ENCODE data around the gene BYSL. TPM values are rescaled to one million over a fixed set of nuclear protein-coding genes. Genes with fewer than 3 reads are reported as not detected.

Gene BYSL, protein sequence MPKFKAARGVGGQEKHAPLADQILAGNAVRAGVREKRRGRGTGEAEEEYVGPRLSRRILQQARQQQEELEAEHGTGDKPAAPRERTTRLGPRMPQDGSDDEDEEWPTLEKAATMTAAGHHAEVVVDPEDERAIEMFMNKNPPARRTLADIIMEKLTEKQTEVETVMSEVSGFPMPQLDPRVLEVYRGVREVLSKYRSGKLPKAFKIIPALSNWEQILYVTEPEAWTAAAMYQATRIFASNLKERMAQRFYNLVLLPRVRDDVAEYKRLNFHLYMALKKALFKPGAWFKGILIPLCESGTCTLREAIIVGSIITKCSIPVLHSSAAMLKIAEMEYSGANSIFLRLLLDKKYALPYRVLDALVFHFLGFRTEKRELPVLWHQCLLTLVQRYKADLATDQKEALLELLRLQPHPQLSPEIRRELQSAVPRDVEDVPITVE
- 5.2 and 8.4 TPM in 2 replicates for total RNA-seq

DNA sequence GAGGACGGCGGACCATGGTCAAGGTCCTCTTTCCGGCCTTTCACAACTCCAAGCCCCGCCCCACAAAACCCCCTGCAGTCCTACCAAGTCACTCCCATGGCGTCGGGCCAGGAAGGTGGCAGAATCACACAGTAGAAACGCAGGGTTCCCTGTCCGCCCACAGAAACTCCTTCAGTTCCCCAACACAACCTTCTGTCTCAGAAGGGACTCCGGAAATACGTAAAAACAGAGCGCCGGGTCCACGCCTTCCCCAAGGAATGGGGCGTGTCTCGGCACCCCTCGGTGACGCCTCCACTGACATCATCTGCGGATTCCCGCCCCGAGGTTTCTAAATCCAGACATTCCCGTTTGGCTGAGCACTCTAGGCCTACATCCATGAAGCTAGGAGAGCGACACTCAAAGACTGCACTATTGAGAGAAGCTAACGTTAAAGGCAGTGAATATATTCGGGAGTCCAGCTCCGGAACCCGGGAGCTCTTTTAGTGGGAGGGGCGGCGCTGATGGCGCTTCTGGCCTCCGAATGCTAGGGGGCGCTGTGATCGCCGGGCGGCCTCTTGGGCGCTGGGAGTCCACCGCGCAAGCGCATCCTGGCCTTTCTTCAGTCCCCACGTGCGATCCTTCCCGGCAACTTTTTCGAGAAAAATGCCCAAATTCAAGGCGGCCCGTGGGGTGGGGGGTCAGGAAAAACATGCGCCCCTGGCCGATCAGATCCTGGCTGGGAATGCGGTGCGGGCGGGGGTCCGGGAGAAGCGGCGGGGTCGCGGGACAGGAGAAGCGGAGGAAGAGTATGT, at the start of gene BYSL, which contains the start of gene MED20:
BYSL (plus strand) TSS at position 579 of the 791 bp plus-strand sequence; CDS start at position 643, 64 bp downstream.
MED20 (minus strand) TSS at position 219 of the 791 bp plus-strand sequence; CDS start at position 98, 121 bp downstream.

DNA sequence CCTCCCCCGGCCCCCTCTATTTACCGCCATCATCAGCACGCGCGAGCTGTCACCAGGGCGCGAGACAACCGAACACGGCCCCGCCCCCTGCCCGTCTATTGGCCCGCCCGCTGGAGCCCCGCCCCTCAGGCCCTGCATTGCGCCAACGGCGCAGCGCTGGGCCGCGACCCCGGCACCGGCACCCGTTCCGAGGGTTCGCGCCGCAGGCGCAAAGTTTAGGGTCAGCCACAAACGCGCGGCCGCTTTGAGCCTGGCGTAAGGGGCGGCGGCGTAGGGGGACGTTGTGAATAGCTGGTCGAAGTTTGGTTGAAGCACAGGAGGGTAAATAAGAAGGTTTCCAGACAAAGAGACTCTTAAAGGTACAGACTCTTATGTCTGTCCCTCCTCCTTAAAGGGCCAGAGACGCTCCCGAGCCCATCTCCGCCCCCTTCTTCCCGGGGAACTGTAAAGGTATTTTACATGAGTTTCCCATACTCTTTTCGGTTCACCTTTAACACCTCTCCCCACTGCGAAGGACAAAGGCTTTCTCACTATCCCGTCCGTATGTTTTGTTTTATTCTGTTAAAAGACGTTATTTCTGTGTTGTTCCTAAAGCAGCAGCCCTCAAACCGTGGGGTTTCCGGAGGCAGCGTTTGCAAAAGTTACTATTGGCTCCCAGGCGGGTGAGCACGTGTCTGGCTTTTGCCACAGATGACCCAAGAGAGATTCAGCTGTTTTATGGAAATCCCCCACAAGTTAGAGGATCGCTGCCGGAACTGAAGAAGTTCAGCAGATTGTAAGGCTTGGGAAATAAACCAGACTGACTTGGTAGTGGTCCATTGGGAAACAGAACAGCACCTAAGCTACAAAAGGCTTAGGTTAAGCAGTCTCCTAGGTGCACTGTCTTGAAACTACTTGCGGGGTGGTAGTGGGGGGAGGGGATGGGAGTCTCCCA, 25.7 kb upstream of the BYSL start, which contains the start of gene USP49:
USP49 (minus strand) TSS at position 76 of the 934 bp plus-strand sequence. CDS start 88,392 bp downstream, outside the sequence.

DNA sequence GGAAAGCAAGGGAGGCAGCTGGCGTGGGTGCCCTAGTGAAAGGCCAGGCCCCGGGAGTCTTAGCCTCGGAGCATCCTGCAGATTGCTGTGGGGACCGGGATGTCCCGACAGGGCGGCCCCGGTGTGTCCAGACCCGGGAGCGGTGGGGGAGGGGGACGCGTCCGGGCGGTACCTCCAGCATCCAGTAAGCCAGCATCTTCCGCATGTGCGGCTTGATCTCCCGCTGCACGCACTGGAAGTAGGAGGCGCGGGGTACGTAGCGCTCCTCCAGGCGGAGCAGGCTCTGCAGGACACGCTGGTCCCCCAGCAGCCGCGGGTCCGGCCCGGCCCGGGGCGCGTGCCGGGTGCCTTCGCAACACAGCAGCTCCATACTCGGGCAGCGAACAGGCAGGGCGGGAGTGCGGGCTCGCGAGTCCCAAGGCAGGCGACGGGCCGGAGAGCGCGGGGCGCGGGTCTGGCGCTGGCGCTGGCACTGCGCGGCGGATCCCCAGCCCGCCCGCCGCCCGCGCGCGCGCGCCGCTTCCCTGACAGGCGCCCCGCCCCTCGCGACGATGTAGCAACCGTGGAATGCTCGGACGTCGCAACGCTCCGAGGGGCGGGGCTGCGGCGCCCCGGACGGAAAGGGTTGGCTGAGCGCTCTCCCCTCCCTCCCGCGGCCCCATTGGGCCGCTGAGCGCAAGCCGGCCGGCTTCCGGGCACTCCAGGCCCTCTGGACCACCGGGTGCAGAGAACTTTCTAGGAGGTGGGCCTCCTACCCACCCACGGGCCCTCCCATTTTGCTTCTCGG, 20.2 kb downstream of the BYSL start, which contains the start of gene CCND3:
CCND3 (minus strand) TSS at position 529 of the 787 bp plus-strand sequence; CDS start at position 370, 159 bp downstream.

Other genes starting within 250 kb of the BYSL start
- 2.6 and 4.2 TPM in 2 replicates for gene TFEB, start 185.9 kb upstream of the BYSL start, total RNA-seq
- not detected in 2 replicates for gene PGC, start 174.1 kb upstream of the BYSL start, total RNA-seq
- gene FRS3, start 141.6 kb upstream of the BYSL start, total RNA-seq, result 0.68 and 3.0 TPM in 2 replicates
- gene PRICKLE4, start 140.7 kb upstream of the BYSL start, total RNA-seq, result 0.43 and 0.82 TPM in 2 replicates
- gene TOMM6, start 133.8 kb upstream of the BYSL start, total RNA-seq, result 126 and 144 TPM in 2 replicates
- gene USP49, start 26.1 kb upstream of the BYSL start, total RNA-seq, result 0.60 and 0.70 TPM in 2 replicates
- 15.5 and 19.4 TPM in 2 replicates for gene MED20, start 360 bp upstream of the BYSL start, total RNA-seq
- 103 and 124 TPM in 2 replicates for gene CCND3, start 20.3 kb downstream of the BYSL start, total RNA-seq
- gene TAF8, start 129.0 kb downstream of the BYSL start, total RNA-seq, result 8.4 and 12.3 TPM in 2 replicates
- 2.8 and 2.9 TPM in 2 replicates for gene C6orf132, start 221.1 kb downstream of the BYSL start, total RNA-seq

Data from pericardium fibroblast (primary cell).